Measurements from ENCODE around the gene SIMC1.

DNA sequence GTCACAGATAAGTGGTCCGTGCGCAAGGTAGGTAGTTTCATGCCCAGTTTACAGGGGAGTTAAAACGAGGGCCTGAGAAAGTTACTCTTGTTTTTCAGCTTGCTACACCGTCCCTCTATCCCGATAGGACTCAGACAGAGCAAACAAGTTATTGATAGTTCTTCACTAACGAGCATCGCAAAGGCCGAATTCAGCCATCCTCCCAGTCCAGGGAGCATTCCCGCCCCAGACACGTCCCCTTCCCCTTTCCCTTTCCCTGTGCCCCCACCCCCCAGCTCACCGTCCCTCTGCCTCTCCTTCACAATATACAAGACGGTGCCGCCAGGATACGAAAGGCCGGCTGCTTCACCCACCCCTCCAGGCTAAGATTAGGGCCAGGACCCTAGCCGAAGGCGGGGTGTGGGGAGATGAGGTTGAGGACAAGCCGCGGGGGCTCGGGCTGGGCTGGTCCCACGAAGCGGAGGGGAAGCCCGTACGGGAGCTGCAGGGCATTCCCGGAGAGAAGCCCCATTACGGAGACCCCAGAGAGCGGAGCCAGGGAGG is 122.7 kb downstream of the SIMC1 start:
- no peak for TF ChIP-seq YY1 (IDR thresholded peaks at IDR 0.05; ENCODE audit: insufficient read depth, insufficient read length)
- TF ChIP-seq ZNF274 (IDR thresholded peaks at IDR 0.05; ENCODE audit: low read depth, low read length) = no peak
- TF ChIP-seq SUZ12 (IDR thresholded peaks at IDR 0.05; ENCODE audit: extremely low read depth, insufficient read depth, insufficient read length) = no peak

All from NT2/D1 (cell line).